Measurements from ENCODE around the gene PFN3.
A peak's percentile ranks its signal among the peaks of the same experiment; 100 is the strongest.
"Not testable (repeated sequence)": the region's sequence is repeated elsewhere in the genome, so short reads cannot be mapped to it uniquely, and the experiment has no call there.

Gene PFN3

GRCh38 chr5:177419046-177419445 lies 18.6 kb upstream of the PFN3 start:
- TF ChIP-seq CTCF (IDR thresholded peaks at IDR 0.05; ENCODE audit: insufficient read depth, low read depth, low read length, missing control alignments), result no peak
- DNase-seq (ENCODE audit: low read depth), result no peak
- H3K4me3 ChIP-seq (ENCODE audit: low read depth, low read length), result no peak overlapping the region

GRCh38 chr5:177417081-177417480 lies 16.6 kb upstream of the PFN3 start:
- DNase-seq (ENCODE audit: low read depth); H3K4me3 ChIP-seq (ENCODE audit: low read depth, low read length): not testable (repeated sequence)

- no peak overlapping the region for H3K4me3 ChIP-seq (ENCODE audit: low read depth, low read length)
- TF ChIP-seq CTCF (IDR thresholded peaks at IDR 0.05; ENCODE audit: insufficient read depth, low read depth, low read length, missing control alignments), result no peak
- no peak for DNase-seq (ENCODE audit: low read depth)
Observed at GRCh38 chr5:177414481-177414880, 14.0 kb upstream of the PFN3 start.

DNA sequence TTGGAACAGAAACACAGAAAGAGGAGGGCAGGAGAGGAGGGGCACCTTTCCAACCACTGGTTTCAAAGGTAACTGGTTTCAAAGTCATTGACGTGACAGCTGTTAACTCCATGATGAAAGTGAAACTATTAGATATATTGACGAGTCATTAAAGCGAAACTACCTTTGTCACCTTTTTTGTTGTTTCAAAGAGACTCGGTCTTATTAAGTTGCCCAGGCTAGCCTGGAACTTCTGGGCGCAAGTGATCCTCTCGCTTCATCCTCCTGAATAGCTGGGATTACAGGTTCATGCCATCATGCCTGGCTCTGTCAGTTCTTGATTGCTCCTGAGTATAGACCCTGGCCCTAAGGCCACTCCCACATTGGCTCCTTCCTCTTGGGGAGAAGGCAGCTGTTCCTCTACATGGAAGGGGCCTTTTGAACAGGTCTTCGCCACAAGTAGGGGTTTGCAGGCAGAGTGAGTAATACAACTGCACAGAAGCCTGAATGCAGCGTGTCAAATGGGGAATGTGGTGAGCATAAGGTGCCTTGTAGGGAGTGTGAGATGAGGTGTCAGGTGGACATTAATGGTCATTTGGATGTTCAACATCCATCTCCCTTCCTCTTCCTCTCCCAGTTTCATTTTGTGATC lies 12.3 kb upstream of the PFN3 start:
- DNase-seq (ENCODE audit: low read depth), result peak; percentile 83
- peak overlapping the region; percentile 34 for H3K4me3 ChIP-seq (ENCODE audit: low read depth, low read length)
- no peak for TF ChIP-seq CTCF (IDR thresholded peaks at IDR 0.05; ENCODE audit: insufficient read depth, low read depth, low read length, missing control alignments)

DNA sequence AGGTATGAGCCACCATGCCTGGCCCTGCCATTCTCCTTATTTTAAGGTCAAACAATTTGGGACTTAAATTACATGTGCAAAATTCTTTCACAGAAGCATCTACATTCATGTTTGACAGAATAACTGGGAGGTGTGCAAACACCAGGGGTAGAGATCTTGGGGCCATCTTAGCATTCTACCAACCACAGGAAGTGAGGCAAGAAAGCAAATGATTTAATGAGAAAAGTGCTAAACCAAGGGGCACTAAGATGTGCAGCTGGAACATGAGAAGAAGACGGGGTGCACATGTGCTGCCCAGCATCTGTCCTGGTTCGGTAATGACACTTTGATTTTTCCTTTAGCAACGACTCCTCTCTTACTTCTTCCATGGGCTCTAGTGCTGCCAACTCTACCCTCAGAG lies 10.1 kb upstream of the PFN3 start:
- DNase-seq (ENCODE audit: low read depth), result no peak
- TF ChIP-seq CTCF (IDR thresholded peaks at IDR 0.05; ENCODE audit: insufficient read depth, low read depth, low read length, missing control alignments), result no peak
- H3K4me3 ChIP-seq (ENCODE audit: low read depth, low read length), result no peak overlapping the region

DNA sequence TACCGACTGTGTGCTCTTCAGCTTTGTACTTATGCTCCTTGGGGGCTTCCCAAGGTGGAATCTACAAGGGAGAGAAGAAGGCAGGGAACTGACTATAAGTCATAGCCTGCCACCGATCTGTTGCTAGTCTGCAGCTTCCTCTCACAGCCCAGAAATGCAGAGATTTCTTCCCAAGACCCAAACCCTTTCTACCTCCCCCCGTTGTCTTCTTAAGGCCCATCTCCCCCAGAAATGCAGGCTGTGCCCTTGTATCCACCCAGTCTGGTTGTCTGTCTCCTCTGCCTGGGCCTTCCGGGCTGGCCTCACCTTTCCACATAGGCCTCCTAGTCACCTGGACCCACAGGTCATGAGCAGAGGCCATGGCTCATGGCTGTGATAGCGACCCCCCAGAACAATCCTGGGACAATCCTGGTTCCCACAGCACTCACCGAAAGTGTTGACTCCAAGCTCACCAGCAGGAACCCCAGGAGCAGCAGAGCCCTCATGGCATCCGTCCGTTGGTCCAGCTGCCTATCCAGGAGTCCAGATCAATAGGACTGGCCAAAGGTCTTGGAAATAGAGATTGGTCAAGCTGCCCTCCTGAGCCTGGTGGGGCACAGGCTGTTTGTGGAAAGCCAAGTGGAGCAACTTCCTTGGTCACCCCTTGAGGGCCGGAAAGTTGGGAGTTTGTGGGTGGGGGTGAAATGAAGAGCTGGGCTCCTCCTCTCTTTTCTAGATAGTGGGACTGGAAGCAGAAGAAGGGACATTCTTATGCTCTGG lies 8.8 kb upstream of the PFN3 start, which contains the start of gene F12:
TSS of gene F12 (minus strand) at position 522 of the 759 bp plus-strand sequence. CDS start at position 485, 37 bp downstream.
- DNase-seq (ENCODE audit: low read depth), result no peak
- H3K4me3 ChIP-seq (ENCODE audit: low read depth, low read length), result no peak within 1 kb of the TSS
- no peak for TF ChIP-seq CTCF (IDR thresholded peaks at IDR 0.05; ENCODE audit: insufficient read depth, low read depth, low read length, missing control alignments)

DNA sequence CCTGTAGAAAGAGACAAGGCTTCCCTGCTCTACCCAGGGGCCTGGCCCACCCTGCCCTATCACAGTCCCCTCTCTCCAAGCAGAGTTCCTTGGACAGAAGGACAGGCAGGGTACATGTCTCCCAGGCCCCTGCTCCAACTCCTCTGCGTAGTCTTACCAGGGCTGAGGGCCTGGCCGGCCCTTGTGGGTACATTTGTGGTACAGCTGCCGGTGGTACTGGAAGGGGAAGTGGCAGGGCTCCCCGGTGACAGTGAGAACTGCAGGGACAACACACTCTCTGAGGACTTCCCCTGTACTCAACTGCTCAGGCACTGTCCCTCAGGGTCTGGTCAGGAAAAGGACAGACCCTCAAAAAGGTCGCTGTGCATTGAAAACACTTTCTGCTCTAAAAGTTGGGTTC lies 5.3 kb upstream of the PFN3 start:
- DNase-seq (ENCODE audit: low read depth), result peak; percentile 39
- no peak overlapping the region for H3K4me3 ChIP-seq (ENCODE audit: low read depth, low read length)
- no peak for TF ChIP-seq CTCF (IDR thresholded peaks at IDR 0.05; ENCODE audit: insufficient read depth, low read depth, low read length, missing control alignments)

Data from GM12865 (cell line).